Colonic mucosa (tissue), 4 donors: ENCODE measurements around the gene DSP. TPM values are rescaled to one million over a fixed set of nuclear protein-coding genes. Genes with fewer than 3 reads are reported as not detected.

Experiments
- DNase-seq: peaks from one replicate; pipeline ENCODE4 v3.0.0-alpha.2; 2020
- H3K27ac ChIP-seq: fragments of 200-600 bp; one replicate; pipeline ENCODE4 v1.8.0; 2021
- H3K27me3 ChIP-seq: fragments of 200-600 bp; one replicate; pipeline ENCODE4 v1.8.0; 2021
- H3K36me3 ChIP-seq: fragments of 200-600 bp; one replicate; pipeline ENCODE4 v1.8.0; 2021
- H3K4me1 ChIP-seq: fragments of 200-600 bp; one replicate; pipeline ENCODE4 v1.8.0; 2021; ENCODE audit warnings: mild to moderate bottlenecking
- H3K4me3 ChIP-seq: fragments of 200-600 bp; one replicate; pipeline ENCODE4 v1.8.0; 2021
- H3K9ac ChIP-seq, 2 donors: one replicate each; pipeline ENCODE4 v1.7.0; 2013; ENCODE audit warnings: control low read depth in 2 of 2, low read depth in 2 of 2, low read length in 2 of 2
- H3K9me3 ChIP-seq: fragments of 200-600 bp; one replicate; pipeline ENCODE4 v1.8.0; 2021
- intact Hi-C: fragments of 100-400 bp; cut with DNase I; formaldehyde crosslinking; loops from one replicate; pipeline ENCODE4 v1.14.1; 2022
- total RNA-seq, 2 donors: library from RNA; stranded (reverse); fragmentation: NEBNext Ultra II Directional in 1 of 2; extraction: Animal tissue kit (Norgen Biotek cat#: 25700) in 1 of 2; gene quantifications; one replicate each; pipeline ENCODE4 v1.2.1, GENCODE V29; 2021
- TF ChIP-seq, protein P1 (sequence below): fragments of 200-600 bp; IDR thresholded peaks from one replicate; pipeline ENCODE4 v1.8.0; 2022; ENCODE audit warnings: antibody characterized with exemption, mild to moderate bottlenecking
- donor health status: healthy.
- donor health status: DM: no; HTN: no; CAD: no.
- donor health status: DM: no; HTN: no; CAD: no.

The DSP gene
- total RNA-seq, 2 donors from 2014 or later: 201 to 250 TPM

DNA sequence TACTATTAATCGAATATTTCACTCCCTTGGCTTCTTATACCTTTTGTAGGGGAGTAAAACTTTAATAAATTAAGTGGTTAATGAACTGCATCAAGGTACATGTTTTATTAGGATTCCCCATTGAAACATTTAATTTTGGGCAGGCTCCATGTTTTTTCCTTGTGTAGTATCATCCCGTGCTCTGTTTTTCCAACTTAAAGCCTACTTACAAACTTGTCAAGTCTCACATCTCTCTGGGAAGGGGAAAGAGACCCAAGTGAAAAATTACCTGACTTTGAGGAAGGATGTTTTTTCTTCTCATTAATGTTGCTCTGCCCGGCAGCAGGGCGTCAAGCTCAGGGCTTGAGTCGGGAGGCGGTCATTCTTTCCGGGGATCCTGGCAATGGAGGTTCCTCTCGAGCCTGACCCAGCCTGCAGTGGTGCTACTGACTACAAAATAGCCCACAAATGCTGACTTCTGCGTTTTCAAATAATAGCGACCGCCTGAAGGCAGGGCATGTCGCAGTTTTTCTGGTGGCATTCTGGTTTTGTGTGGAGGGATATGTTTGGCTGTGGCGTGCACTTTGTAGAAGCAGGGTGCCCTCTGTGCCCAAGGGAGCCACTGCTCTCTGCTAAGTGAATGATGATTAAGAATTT is 2.4 kb downstream of the DSP start:
- H3K36me3 ChIP-seq: no peaks in the 10 kb centered on the region
- H3K27ac ChIP-seq: peak overlapping the region; percentile 84
- TF ChIP-seq, protein P1, sequence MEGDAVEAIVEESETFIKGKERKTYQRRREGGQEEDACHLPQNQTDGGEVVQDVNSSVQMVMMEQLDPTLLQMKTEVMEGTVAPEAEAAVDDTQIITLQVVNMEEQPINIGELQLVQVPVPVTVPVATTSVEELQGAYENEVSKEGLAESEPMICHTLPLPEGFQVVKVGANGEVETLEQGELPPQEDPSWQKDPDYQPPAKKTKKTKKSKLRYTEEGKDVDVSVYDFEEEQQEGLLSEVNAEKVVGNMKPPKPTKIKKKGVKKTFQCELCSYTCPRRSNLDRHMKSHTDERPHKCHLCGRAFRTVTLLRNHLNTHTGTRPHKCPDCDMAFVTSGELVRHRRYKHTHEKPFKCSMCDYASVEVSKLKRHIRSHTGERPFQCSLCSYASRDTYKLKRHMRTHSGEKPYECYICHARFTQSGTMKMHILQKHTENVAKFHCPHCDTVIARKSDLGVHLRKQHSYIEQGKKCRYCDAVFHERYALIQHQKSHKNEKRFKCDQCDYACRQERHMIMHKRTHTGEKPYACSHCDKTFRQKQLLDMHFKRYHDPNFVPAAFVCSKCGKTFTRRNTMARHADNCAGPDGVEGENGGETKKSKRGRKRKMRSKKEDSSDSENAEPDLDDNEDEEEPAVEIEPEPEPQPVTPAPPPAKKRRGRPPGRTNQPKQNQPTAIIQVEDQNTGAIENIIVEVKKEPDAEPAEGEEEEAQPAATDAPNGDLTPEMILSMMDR: no peak
- intact Hi-C loops: no loop called here
- H3K4me1 ChIP-seq: no peaks in the 10 kb centered on the region
- H3K9me3 ChIP-seq: no peaks in the 10 kb centered on the region
- no peaks in the 10 kb centered on the region for H3K27me3 ChIP-seq
- peak overlapping the region in 1 of 2 donors; percentile 93 for H3K9ac ChIP-seq
- peak overlapping the region; percentile 60 for H3K4me3 ChIP-seq
- DNase-seq: no peak

DNA sequence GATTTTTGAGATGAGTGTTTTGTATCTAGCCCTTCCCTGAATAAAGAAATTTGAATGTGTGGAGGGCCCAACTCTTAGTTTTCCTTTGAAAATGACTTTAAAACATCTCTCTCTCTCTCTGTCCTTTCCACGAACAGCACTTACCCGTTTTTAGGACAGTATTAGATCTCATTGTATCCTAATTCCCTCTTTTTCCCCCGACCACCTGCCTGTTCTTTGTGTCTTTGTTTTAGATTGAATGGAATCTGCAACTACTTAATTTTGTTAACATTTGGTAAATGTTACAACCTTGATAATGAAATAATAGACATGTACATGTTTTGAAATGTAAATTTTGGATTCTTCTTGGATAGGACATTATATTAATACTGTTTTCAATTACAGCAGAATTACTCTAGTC is 3.1 kb downstream of the DSP start:
- Histone ChIP-seq H3K4me1 (no peaks in the 10 kb centered on the region), H3K9me3 (no peaks in the 10 kb centered on the region), H3K27ac (no peak overlapping the region), H3K27me3 (no peaks in the 10 kb centered on the region), H3K4me3 (no peak overlapping the region), H3K36me3 (no peaks in the 10 kb centered on the region), H3K9ac (peak overlapping the region in 1 of 2 donors; percentile 93)
- TF ChIP-seq, protein P1: no peak
- DNase-seq: no peak
- intact Hi-C loops: no loop called here

DNA sequence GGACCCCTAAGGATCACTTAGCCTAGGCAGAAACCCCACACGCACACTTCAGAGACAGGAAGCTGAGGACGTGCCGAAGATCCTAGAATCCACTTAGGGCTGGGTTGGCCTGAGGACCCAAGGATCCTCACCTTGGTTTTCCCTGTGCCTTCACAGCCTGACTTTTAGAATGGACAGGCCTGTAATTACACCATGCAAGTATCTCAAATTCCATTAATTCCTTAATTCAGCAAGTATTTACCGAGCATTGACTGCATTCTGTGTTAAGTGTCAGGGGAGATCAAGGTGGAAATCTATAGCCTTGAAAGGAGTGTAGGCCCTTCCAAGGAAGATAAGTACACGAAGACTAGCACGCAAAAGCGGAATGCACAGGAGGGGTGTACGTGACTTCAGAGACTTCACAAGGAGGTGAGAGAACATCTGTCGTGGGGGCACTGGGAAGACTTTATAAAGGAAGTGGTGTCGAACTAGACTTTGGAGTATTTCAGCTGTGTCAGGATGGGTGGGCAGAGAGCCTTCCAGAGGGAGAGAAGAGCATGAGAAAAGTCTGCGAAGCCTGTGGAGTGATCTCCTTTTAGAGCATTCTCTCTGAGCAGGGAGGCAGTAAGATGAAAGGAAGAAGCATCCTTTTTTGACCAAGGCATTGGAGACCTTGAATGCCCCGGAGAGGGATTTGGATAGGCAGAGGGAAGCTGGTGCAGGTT is 4.0 kb downstream of the DSP start:
- Histone ChIP-seq H3K27me3 (no peaks in the 10 kb centered on the region), H3K9ac (peak overlapping the region in 1 of 2 donors; percentile 61), H3K36me3 (no peaks in the 10 kb centered on the region), H3K4me3 (no peak overlapping the region), H3K9me3 (no peaks in the 10 kb centered on the region), H3K4me1 (no peaks in the 10 kb centered on the region), H3K27ac (peak overlapping the region; percentile 90)
- DNase-seq: no peak
- intact Hi-C loops: no loop called here
- TF ChIP-seq, protein P1: no peak

DNA sequence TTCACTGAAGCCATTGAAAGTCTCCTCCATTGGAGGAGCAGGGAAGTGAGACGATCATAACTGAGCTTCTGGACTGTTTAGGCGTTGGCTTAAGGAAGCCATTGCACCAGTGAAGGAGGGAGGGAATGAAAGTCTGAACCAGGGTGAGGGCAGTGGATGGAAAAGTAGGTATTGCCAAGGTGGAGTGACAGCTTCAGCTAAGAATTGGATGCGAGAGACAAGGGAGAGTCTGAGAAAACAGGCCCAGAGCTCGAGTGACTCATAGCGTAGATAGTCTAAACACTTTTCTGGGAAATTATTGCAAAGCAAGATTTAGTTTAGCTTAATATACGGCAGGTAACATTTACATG is 4.5 kb downstream of the DSP start:
- TF ChIP-seq, protein P1: no peak
- no peaks in the 10 kb centered on the region for H3K4me1 ChIP-seq
- H3K36me3 ChIP-seq: no peaks in the 10 kb centered on the region
- H3K4me3 ChIP-seq: no peak overlapping the region
- intact Hi-C loops: no loop called here
- peak overlapping the region; percentile 90 for H3K27ac ChIP-seq
- peak; percentile 39 for DNase-seq
- H3K9me3 ChIP-seq: no peaks in the 10 kb centered on the region
- H3K27me3 ChIP-seq: no peaks in the 10 kb centered on the region
- H3K9ac ChIP-seq: peak overlapping the region in 1 of 2 donors; percentile 61

DNA sequence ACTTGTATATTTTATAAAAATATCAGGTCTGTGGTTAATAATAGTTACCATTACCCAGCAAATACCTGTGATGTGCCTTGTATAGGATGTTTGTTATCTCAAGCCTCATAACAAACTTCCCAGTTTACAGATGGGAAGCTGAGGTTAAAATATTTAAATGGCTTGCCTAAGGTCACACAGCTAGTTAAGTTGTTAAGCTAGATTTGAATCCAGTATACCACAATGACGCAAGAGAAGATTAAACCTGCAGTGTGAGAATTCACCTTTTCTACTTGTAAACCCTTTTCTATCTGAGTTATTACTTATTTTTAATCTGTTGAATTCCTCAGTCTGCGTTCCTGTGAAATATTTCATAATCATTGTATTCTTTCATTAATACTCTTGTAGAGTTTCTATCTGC is 4.9 kb downstream of the DSP start:
- Histone ChIP-seq H3K36me3 (no peaks in the 10 kb centered on the region), H3K4me3 (no peak overlapping the region), H3K27ac (peak overlapping the region; percentile 90), H3K27me3 (no peaks in the 10 kb centered on the region), H3K9ac (peak overlapping the region in 1 of 2 donors; percentile 71), H3K4me1 (no peaks in the 10 kb centered on the region), H3K9me3 (no peaks in the 10 kb centered on the region)
- intact Hi-C loops: no loop called here
- TF ChIP-seq, protein P1: no peak
- no peak for DNase-seq
